B cell (primary cell): ENCODE results near the gene NKX1-2. TPM values are rescaled to one million over a fixed set of nuclear protein-coding genes. Genes with fewer than 3 reads are reported as not detected.

Experiments used
- ATAC-seq: fragments of 200-7000 bp; cut with Tn5 transposase; one replicate; pipeline ENCODE4 v1.10.0; 2021; ENCODE audit warnings: low read depth, mild to moderate bottlenecking, moderate number of reproducible peaks, moderate library complexity
- CTCF ChIA-PET: fragments of 350-600 bp; sonication (Branson Sonifier 250); formaldehyde crosslinking; loops from one replicate; lab custom pipeline; 2021; ENCODE audit warnings: antibody characterized with exemption, inconsistent platforms; lab: Charles Lee
- POLR2A ChIA-PET: fragments of 350-600 bp; sonication (Branson Sonifier 250); formaldehyde crosslinking; loops from one replicate; lab custom pipeline; 2021; ENCODE audit warnings: antibody characterized with exemption; lab: Charles Lee
- DNase-seq: peaks from one replicate; pipeline ENCODE4 v3.0.0; 2013
- H2AFZ ChIP-seq: 2 replicates; pipeline ENCODE4 v1.6.1; 2012; ENCODE audit warnings: mild to moderate bottlenecking, low read depth, low read length; ENCODE audit not compliant: insufficient read depth, poor library complexity, severe bottlenecking
- H3K27ac ChIP-seq, 2 donors: 1 replicate in 1 of 2; 2 replicates in 1 of 2; pipeline ENCODE4 v1.5.1; 2012 to 2013; ENCODE audit warnings: low read length in 2 of 2, mild to moderate bottlenecking in 2 of 2, moderate library complexity in 1 of 2
- H3K27me3 ChIP-seq, 4 experiments: fragments of 200-600 bp in 1 of 4; sonication (generic) in 1 of 4; replicated peaks in 1 of 4; 1 replicate in 2 of 4; 2 replicates in 2 of 4; pipeline versions ENCODE4 v1.6.1 to v1.7.0; 2013 to 2016; ENCODE audit warnings: low read length in 3 of 4, mild to moderate bottlenecking in 2 of 4, mixed read lengths in 1 of 4, moderate library complexity in 1 of 4; ENCODE audit not compliant: insufficient read depth in 4 of 4, control insufficient read depth in 3 of 4; ENCODE audit errors: control extremely low read depth in 1 of 4
- H3K36me3 ChIP-seq, 2 experiments: replicated peaks in 1 of 2; 1 replicate in 1 of 2; 2 replicates in 1 of 2; pipeline versions ENCODE4 v1.6.1 to v1.7.1; 2013; ENCODE audit warnings: low read length in 1 of 2; ENCODE audit not compliant: insufficient read depth in 2 of 2, control insufficient read depth in 1 of 2; ENCODE audit errors: control extremely low read depth in 1 of 2, extremely low read depth in 1 of 2
- H3K4me1 ChIP-seq, 2 donors: fragments of 200-600 bp in 1 of 2; sonication (generic) in 1 of 2; 1 replicate in 1 of 2; 2 replicates in 1 of 2; pipeline versions ENCODE4 v1.5.1 to v1.6.1; 2013 to 2017; ENCODE audit warnings: low read length in 2 of 2; ENCODE audit not compliant: control insufficient read depth in 2 of 2, insufficient read depth in 2 of 2
- H3K4me2 ChIP-seq: replicated peaks from 2 replicates; pipeline ENCODE3; 2012; ENCODE audit warnings: mild to moderate bottlenecking, low read depth, low read length; ENCODE audit not compliant: poor library complexity, severe bottlenecking
- H3K4me3 ChIP-seq, 5 experiments: fragments of 200-600 bp in 1 of 5; sonication (generic) in 1 of 5; 1 replicate in 3 of 5; 2 replicates in 2 of 5; pipeline versions ENCODE4 v1.5.1 to v1.7.0; 2011 to 2016; ENCODE audit warnings: low read length in 4 of 5, mild to moderate bottlenecking in 4 of 5, low read depth in 2 of 5, control low read depth in 1 of 5, moderate library complexity in 1 of 5; ENCODE audit not compliant: insufficient read depth in 1 of 5; ENCODE audit errors: control extremely low read depth in 1 of 5, extremely low read depth in 1 of 5
- H3K79me2 ChIP-seq: fragments of 200-600 bp; sonication (generic); one replicate; pipeline ENCODE4 v1.6.0; 2016; ENCODE audit warnings: low read length; ENCODE audit not compliant: control insufficient read depth, insufficient read depth
- H3K9ac ChIP-seq: fragments of 200-600 bp; sonication (generic); 2 replicates; pipeline ENCODE4 v1.6.1; 2017; ENCODE audit warnings: mild to moderate bottlenecking, low read length, moderate library complexity
- H3K9me3 ChIP-seq, 3 donors: one replicate each; pipeline versions ENCODE4 v1.6.1 to v1.7.1; 2013; ENCODE audit warnings: low read length in 2 of 3; ENCODE audit not compliant: control insufficient read depth in 2 of 3, insufficient read depth in 1 of 3; ENCODE audit errors: control extremely low read depth in 1 of 3
- H4K20me1 ChIP-seq: 2 replicates; pipeline ENCODE4 v1.6.0; 2012; ENCODE audit warnings: mild to moderate bottlenecking, low read length; ENCODE audit not compliant: insufficient read depth, control insufficient read depth, poor library complexity, severe bottlenecking
- H3K27ac Mint-ChIP-seq: one replicate; pipeline ENCODE4 v1.8.0; 2021; ENCODE audit warnings: mixed read lengths
- H3K27me3 Mint-ChIP-seq: one replicate; pipeline ENCODE4 v1.8.0; 2021; ENCODE audit warnings: mixed read lengths
- H3K4me1 Mint-ChIP-seq: one replicate; pipeline ENCODE4 v1.8.0; 2021; ENCODE audit warnings: mixed read lengths
- H3K4me3 Mint-ChIP-seq: one replicate; pipeline ENCODE4 v1.8.0; 2021; ENCODE audit warnings: mixed read lengths
- H3K9me3 Mint-ChIP-seq: one replicate; pipeline ENCODE4 v1.8.0; 2022; ENCODE audit warnings: mixed read lengths; ENCODE audit not compliant: insufficient read depth
- CTCF ChIP-seq: fragments of 200-600 bp; IDR thresholded peaks from one replicate; pipeline ENCODE4 v1.8.0; 2022; ENCODE audit warnings: antibody characterized with exemption, mild to moderate bottlenecking
- EZH2 ChIP-seq: IDR thresholded peaks from 2 replicates; pipeline ENCODE4 v1.6.1; 2012; ENCODE audit warnings: borderline replicate concordance, low read depth, mild to moderate bottlenecking, moderate library complexity, low read length; ENCODE audit not compliant: insufficient read depth, poor library complexity, severe bottlenecking
- WGBS: methylation state at CpG from one replicate; pipeline ENCODE4 v1.1.5; 2013; ENCODE audit warnings: missing lambda C conversion rate; ENCODE audit not compliant: insufficient coverage; 5-methylcytosine and 5-hydroxymethylcytosine counted together
- intact Hi-C: fragments of 100-400 bp; cut with micrococcal nuclease; formaldehyde crosslinking; loops from one replicate; pipeline ENCODE4 v1.10.0; 2022
- polyA plus RNA-seq: library from polyadenylated mRNA; depleted of rRNA; stranded (reverse); fragments of >200 nt; gene quantifications from 2 replicates; pipeline ENCODE4 v1.2.3, GENCODE V29; 2012
- total RNA-seq, 2 donors: library from RNA; stranded (reverse); fragments of 120-200 nt in 1 of 2; gene quantifications; 1 replicate in 1 of 2; 2 replicates in 1 of 2; pipeline versions ENCODE4 v1.2.3 to v1.2.4, GENCODE V29; 2013 to 2022

Gene NKX1-2
- total and polyA plus RNA-seq, 2 donors (not counting 1 experiment from before 2014, with no cell fraction given): not detected

- no peak overlapping the region for H2AFZ ChIP-seq
- 94% methylated on average over 15 of the region's 15 CpGs for WGBS
- peaks cover 10% of the 10 kb centered on the region for H3K9me3 Mint-ChIP-seq
- CTCF ChIA-PET: no interaction called here
- H3K4me3 Mint-ChIP-seq: no peak overlapping the region
- no peaks in the 10 kb centered on the region for H3K4me1 ChIP-seq
- no peaks in the 10 kb centered on the region for H4K20me1 ChIP-seq
- H3K27me3 ChIP-seq: peaks cover 0 to 3% (median 0%) of the 10 kb centered on the region in 4 experiments
- H3K27ac Mint-ChIP-seq: no peak overlapping the region
- no peak overlapping the region for H3K4me3 ChIP-seq
- no peak overlapping the region for H3K9ac ChIP-seq
- POLR2A ChIA-PET: no interaction called here
- H3K27ac ChIP-seq: no peak overlapping the region
- no peak for ATAC-seq
- H3K4me1 Mint-ChIP-seq: peaks cover 1% of the 10 kb centered on the region
- intact Hi-C loops: no loop called here
- TF ChIP-seq EZH2 (no peak), CTCF (no peak)
- no peaks in the 10 kb centered on the region for H3K79me2 ChIP-seq
- peaks cover 0 to 4% (median 4%) of the 10 kb centered on the region in 3 donors for H3K9me3 ChIP-seq
- no peak for DNase-seq
- no peak overlapping the region for H3K4me2 ChIP-seq
- no peaks in the 10 kb centered on the region for H3K27me3 Mint-ChIP-seq
- peaks cover 0 to 14% of the 10 kb centered on the region in 2 experiments for H3K36me3 ChIP-seq
Measured at GRCh38 chr10:124497196-124497881, 47.5 kb upstream of the NKX1-2 start.

DNA sequence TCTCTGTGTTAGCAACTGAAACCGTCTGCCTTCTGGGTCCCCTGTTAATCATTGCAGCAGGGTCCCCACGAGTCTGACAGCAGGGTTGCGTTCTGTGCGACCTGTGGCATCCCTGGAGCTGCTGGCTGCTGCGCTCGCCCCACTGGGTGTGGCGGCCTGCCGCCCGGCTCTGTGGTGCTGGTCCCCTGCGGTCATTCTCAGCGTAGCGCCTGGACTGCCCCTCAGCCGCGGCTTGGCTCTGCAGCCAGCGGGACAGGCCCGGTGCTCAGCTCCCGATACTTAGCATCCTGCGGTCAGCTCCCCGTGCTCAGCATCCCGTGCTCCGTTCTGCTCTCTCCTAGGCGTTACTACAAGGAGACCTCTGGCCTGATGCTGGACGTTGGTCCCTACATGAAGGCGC lies 46.8 kb upstream of the NKX1-2 start:
- no peak for ATAC-seq
- WGBS: 97% methylated on average over 23 of the region's 24 CpGs
- Histone ChIP-seq H3K27ac (no peak overlapping the region), H3K36me3 (peaks cover 0 to 14% of the 10 kb centered on the region in 2 experiments), H3K9ac (no peak overlapping the region), H4K20me1 (no peaks in the 10 kb centered on the region), H3K4me3 (no peak overlapping the region), H3K4me2 (no peak overlapping the region), H3K27me3 (peaks cover 0 to 3% (median 0%) of the 10 kb centered on the region in 4 experiments), H3K9me3 (peaks cover 0 to 4% (median 4%) of the 10 kb centered on the region in 3 donors), H3K79me2 (no peaks in the 10 kb centered on the region), H3K4me1 (no peaks in the 10 kb centered on the region), H2AFZ (no peak overlapping the region)
- Mint-ChIP-seq H3K27me3 (no peaks in the 10 kb centered on the region), H3K4me3 (no peak overlapping the region), H3K4me1 (peaks cover 1% of the 10 kb centered on the region), H3K27ac (no peak overlapping the region), H3K9me3 (peaks cover 6% of the 10 kb centered on the region)
- no peak for TF ChIP-seq EZH2
- no peak for TF ChIP-seq CTCF
- intact Hi-C loops: no loop called here
- ChIA-PET CTCF (no interaction called here), POLR2A (no interaction called here)
- no peak for DNase-seq
